ENCODE results near the gene PRELID2. TPM values are rescaled to one million over a fixed set of nuclear protein-coding genes. Genes with fewer than 3 reads are reported as not detected.

Gene PRELID2
- total RNA-seq, 4 donors from 2014 or later = 6.5 to 24.1 (median 12.7) TPM

Other genes with a start within 250 kb of the PRELID2 start
- gene GRXCR2, start 37.7 kb upstream of the PRELID2 start, total RNA-seq = not detected
- gene SH3RF2, start 101.2 kb upstream of the PRELID2 start, total RNA-seq = 1 to 10 TPM in 3 of 4 donors, under 1 TPM in 1; 0.65 to 4.2 (median 2.1) TPM